Left colon (tissue), 2 donors: Measurements from ENCODE around the gene AOC1. TPM values are rescaled to one million over a fixed set of nuclear protein-coding genes. Genes with fewer than 3 reads are reported as not detected.

Experiments
- ATAC-seq: fragments of 200-7000 bp; cut with Tn5 transposase; one replicate; pipeline ENCODE4 v1.9.1; 2020; ENCODE audit warnings: mild to moderate bottlenecking, moderate library complexity
- DNase-seq, 2 donors: peaks; one replicate each; pipeline ENCODE4 v3.0.0-alpha.2; 2020
- intact Hi-C, 2 donors: fragments of 100-400 bp; cut with DNase I in 1 of 2; cut with micrococcal nuclease in 1 of 2; formaldehyde crosslinking; loops; one replicate each; pipeline versions ENCODE4 v1.11.2 to v1.14.0; 2022; cut with DNase I, micrococcal nuclease
- total RNA-seq, 2 donors: library from RNA; stranded (reverse); fragmentation: NEBNext Ultra II Directional; extraction: Animal tissue kit (Norgen Biotek cat#: 25700); gene quantifications; one replicate each; pipeline ENCODE4 v1.2.1, GENCODE V29; 2021
- donor health status: DM: no; HTN: no; CAD: no.
- donor health status: DM: yes; HTN: yes; CAD: no.

Gene AOC1
- total RNA-seq, 2 donors from 2014 or later = 566 to 682 TPM

DNA sequence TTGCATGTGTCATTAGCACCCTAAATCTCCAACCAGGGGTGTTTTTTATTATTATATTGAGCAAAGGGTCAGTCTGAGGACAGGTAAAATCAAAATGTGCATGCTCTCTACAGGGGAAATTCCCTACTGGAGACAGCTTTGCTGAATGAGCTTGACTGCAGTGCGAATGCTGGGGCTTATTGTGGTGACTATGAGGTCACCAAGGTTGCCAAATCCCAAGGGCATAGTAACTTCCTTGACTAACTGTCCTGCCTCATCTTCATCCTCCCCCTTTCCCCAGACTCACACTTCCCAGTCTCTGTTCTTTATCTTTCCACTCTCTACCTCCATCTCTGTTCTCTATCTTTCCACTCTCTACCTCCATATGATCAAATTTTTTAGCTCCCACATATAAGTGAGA is 22.9 kb upstream of the AOC1 start:
- no peak for ATAC-seq
- intact Hi-C loops = no loop called here
- no peak for DNase-seq

DNA sequence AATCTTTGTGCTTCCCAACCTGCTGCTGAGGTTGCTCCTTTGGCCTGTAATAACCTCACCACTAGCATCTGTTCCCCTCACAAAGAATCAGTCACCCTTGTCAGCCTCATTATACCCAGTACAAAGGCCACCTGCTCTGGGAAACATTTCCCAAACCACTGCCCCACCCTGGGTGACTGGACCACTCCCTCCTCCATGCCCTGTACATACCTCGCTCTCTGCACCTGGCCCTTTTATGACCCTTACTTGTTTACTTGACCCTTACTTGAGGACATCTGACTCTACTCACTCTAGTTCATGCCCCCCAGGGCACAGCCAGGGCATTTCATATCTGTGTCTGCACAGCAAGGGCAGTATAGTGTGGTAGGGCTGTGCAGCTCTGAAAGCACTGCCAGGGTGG is 21.4 kb upstream of the AOC1 start:
- ATAC-seq = peak; percentile 91
- peak; percentile 62 to 90 for DNase-seq
- intact Hi-C loops = no loop called here

DNA sequence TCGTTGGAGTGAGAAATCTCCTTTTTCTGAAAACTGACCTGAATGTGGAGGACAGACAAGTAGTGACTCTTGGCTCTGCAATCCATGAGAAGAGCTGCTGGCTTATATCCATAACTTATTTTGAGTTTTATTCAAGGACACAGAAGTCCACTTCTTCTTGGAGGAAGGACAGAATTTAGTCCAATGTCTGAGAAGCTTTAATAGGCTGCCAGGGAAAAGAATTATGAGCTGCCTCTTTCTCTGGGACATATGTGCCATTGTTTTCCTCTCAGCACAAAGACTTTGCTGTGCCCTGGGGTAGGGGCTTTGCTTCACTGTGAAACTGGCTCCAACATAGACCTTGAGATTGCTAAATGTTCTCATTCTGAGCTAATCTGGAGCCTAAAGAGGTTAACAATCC is 20.5 kb upstream of the AOC1 start:
- intact Hi-C loops = no loop called here
- ATAC-seq (no peak), DNase-seq (no peak)

DNA sequence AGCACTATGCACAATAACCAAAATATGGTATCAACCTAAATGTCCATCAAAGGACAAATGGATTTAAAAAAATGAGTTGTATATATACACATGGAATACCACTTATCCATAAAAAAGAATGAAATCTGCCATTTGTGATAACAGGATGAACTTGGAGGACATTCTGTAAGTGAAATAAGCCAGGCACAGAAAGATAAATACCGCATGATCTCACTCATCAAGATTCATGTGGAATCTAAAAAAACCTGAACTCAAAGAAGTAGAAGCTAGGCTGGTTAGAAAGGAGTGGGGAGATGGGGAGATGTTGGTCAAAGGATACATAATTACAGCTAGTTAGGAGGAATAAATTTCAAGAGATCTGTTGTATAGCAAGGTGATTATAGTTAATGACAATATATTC is 17.3 kb upstream of the AOC1 start:
- no peak for DNase-seq
- intact Hi-C loops = no loop called here
- ATAC-seq = no peak

DNA sequence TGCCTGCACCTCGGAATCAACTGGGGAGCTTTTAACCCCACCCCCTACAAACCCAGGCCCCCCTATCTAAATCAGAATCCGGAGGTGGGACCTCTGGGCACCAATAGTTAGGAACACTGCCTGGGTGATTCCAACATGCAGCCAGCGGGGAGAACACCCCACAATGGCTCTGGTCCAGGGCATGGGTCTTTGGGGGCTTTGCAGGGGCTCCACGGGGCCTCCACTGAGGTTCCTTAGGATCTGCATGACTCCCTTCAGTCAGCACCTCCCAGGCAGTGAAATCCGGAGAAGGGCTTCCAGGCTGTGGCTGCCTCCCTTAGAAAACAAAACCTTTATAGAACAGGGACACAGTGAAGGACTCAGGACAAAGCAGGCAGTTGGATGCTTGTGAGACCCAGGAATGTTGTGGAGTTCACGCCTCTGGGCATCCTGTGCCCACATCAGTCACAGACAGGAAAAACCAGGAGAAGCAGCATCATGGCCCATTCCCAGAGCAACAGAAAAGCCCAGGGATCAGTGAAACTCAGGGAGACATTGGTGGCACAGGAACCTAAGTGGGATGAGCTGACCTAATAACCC is 16.5 kb upstream of the AOC1 start:
- intact Hi-C loops = no loop called here
- DNase-seq = no peak
- ATAC-seq = no peak

DNA sequence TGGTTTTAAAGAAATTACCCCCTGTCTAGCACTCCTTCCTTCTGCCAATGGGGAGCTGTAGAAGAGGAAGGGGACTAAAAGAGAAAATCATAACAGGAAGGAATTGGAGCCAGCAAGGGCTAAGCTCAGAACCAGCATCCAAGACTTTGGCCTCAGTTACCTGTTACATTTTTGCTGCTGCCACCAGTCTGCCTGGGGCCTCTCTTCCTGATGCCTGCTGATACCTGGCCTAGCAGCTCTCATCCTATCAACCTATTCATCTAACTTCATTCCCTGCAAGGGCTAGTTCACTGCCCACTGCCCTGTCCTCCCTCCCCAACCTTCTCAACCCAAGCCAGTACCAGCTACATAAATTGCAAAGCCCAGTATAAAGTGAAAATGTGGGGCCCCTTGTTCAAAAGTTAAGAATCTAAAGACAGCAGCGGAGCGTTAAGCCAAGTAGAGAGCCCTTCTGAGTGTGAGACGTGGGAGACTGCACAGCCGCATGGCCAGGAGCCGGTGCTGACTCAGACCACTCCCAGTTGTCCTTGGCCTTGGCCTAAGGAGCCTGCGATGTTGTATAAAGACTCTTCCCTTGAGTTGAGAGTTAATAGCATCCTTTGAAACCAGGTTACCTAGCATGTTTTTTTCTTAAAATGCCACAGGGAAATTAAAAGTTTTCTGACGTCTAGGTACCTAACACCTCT is 13.2 kb upstream of the AOC1 start:
- ATAC-seq = no peak
- DNase-seq = no peak
- intact Hi-C loops = no loop called here

DNA sequence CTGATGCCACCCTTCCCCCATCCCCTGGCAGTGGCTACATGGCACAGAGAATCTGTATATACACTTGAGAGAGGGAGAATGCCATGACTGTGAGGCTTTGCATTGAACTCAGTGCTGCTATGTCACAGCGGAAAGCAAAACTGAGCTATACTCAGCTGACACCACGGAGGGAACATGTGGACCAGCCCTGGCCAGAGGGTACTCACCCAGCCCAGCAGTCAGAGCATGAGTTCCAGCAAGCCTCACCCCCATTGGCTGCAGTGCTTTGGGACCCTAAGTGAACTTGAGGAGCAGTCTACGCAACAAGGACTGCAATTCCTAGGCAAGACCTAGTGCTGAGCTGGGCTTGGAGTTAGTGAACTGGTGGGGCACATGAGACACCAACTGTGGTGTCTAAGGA is 10.3 kb upstream of the AOC1 start:
- no peak for DNase-seq
- ATAC-seq = no peak
- intact Hi-C loops = no loop called here

DNA sequence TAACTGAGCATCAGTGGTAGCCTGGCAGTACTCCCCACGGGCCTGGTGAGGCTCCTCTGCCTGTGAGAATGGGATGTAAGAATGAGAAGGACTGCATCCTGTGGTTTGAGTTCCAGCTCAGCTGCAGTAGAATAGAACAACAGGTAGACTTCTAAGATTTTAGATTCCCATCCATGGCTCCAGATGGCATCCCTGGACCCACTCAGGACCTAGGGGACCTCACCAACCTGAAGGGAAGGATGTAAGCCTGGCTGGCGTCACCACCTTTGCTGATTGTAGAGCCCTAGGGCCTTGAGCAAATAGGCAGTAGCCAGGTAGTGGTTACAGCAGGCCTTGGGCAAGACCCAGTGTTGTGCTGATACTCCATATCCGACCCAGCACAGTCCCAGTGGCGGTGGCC is 9.6 kb upstream of the AOC1 start:
- ATAC-seq (no peak), DNase-seq (no peak)
- intact Hi-C loops = no loop called here

DNA sequence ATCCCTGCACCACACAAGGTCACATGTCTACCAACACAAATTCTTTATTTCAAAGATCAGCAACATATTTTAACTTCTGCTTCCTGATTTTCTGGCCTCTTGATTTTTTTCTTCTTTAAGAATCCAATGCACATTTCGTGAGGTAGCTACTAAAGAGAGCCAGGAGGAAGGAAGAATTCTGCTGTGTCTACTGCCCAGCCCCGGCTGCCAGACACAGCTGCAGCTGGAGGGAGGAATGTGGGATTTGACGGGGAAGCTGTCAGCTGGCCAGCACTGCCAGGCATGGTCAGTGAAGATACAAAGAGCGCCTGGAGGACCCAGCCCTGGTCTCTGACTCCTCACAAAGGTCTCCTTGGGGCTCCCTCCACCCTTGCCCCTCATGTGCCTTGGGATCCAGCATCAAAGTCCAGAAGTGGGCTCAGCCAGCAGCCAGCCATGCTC is 6.9 kb upstream of the AOC1 start:
- intact Hi-C loops = no loop called here
- ATAC-seq (peak; percentile 32), DNase-seq (peak; percentile 25 to 26)

DNA sequence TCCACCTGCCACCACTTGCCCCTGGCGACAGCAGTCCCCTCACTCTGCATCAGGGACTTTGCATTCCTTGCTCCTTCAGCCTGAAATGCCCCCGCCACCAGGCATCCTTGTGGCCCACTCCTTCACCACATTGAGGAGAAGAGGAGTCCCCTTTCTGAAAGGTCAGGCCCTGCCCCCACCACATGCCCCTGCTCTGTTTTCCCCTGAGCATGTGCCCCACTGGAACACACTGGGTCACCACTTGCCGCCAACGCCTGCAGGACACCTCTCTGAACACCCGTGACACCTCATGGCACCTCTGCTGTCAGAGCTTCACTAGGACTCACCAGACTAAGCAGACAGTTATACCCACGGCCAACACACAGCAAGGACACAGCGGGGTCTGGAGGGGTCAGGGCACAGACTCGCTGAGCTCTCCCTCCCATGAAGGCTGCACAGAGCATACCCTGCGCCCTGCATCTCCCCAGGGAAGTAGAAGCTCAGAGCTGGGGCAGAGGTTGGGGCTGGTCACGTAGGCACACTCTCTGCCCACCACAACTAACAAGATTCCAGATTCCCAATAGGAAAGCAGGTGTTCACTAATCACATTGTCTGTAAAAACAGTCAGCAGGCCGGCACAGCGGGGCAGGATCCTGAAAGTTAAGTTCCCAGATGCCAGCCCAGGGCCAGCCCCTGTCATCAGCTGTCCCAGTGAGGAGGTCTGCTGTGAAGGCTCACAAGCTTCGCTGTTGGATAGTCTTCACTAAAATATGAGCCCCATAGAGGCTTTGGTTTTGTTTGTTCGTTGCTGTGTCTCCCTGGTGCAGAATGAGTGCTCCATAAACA is 5.8 kb upstream of the AOC1 start:
- intact Hi-C loops = no loop called here
- peak in 1 of 2 donors; percentile 21 for DNase-seq
- no peak for ATAC-seq

DNA sequence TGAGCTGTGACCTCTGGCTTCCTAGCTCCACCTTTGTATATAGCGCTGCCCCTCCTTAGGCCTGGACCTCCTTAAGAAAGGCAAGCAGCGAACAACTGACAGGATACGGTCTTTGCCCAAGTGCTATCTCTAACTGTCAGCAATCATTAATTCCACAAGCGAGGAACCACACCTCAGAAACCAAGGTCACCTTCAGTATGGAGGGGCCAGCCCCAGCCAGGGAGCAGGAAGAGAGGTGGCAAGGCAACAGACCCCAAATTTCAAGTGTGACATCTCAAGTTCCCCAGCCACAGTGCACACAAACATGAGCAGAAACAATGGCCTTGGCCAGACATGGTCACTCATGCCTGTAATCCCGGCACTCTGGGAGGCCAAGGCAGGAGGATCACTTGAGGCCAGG is 4.8 kb upstream of the AOC1 start:
- DNase-seq = peak in 1 of 2 donors; percentile 15
- no peak for ATAC-seq
- intact Hi-C loops = no loop called here

DNA sequence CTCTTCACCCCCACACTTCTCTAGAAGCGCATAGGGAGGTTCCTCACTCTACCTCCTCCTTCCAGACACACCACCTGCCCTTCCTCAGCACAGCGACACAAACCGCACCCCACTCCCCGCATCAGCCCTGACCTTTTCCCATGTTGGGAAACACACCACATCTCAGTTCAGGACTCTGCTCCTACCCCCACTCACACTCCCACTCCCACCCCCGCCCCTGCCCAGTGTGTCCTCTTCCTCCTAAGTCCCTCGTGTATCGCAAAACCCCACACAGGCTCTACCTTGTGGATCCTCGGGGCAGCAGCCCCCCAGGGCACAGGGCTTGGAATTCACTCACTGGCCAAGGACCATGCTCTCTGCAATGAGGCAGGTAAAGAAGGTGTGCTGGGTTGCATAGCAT is 4.2 kb upstream of the AOC1 start:
- intact Hi-C loops = no loop called here
- DNase-seq = peak in 1 of 2 donors; percentile 19

DNA sequence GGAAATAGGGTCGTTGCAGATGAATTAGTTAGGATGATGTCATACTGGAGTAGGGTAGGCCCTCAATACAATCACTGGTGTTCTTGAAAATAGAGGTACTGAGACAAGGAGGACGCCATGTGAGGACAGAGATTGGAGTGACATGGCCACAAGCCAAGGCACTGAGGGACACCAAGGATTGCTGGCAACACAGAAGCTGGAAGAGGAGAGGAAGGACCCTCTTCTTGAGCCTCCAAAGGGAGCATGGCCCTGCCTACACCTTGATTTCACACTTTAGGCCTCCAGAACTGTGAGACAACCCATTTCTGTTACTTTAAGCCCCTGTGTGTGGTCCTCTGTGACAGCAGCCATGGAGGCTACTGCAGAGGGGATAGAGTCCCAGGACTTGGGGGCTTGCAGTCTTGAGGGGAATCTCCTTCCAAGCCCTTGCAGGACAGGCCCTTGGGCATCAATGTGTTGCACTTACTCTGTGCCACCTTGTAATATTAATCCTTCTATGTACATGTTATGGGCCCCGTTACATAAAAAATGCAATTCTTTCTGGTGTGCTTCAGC is 3.7 kb upstream of the AOC1 start:
- DNase-seq (peak in 1 of 2 donors; percentile 5), ATAC-seq (no peak)
- intact Hi-C loops = no loop called here

More for the DNA sequence above, 4.2 kb upstream of the AOC1 start:
- no peak for ATAC-seq

DNA sequence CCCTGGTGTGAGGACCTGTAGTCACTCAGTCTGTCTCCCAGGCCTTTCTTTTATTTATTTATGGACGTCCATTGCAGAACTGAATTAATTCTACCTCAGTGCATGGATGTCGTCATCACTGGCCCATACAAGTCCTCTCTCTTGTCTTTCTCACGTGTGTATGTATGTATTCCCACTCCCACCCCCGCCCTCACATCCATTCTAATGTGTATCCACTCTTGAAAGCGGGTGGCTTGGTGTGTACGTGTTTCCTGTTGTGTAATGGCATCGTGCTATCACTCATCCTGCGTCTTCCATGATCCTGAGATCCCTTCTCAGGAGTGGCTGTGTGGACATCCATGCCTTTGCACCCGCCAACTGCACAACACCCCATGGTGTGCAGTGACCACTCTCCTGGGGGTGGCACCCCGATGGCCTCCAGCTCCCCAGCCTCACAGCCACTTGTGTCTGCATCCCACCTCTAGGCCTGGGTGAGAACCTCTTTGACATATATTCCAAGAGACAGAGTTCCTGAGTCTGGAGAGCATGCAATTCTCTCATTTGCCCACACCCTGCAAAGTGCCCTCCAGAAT is 3.0 kb upstream of the AOC1 start:
- DNase-seq (peak in 1 of 2 donors; percentile 8), ATAC-seq (no peak)
- intact Hi-C loops = no loop called here

DNA sequence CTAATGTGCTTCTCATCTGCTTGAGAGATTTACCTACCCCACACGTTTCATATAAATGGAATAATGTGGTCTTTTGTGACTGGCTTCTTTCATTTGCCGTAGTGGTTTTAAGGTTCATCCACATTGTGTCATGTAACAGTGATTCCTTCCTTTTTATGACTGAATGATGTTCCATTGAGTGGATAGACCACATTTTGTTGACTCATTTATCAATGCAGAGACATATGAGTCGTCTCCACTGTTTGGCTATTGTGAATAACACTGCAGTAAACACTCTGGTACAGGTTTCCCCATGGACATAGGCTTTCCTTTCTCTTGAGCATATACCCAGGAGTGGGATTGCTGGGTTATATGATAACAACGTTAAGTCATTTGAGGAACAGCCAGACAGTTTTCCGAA is 2.0 kb upstream of the AOC1 start:
- ATAC-seq (no peak), DNase-seq (no peak)
- intact Hi-C loops = loop anchor here in 1 of 2 donors (10.0 kb wide), 1 partner anchor 285 kb away; the partner anchor contains the start of gene GIMAP4

DNA sequence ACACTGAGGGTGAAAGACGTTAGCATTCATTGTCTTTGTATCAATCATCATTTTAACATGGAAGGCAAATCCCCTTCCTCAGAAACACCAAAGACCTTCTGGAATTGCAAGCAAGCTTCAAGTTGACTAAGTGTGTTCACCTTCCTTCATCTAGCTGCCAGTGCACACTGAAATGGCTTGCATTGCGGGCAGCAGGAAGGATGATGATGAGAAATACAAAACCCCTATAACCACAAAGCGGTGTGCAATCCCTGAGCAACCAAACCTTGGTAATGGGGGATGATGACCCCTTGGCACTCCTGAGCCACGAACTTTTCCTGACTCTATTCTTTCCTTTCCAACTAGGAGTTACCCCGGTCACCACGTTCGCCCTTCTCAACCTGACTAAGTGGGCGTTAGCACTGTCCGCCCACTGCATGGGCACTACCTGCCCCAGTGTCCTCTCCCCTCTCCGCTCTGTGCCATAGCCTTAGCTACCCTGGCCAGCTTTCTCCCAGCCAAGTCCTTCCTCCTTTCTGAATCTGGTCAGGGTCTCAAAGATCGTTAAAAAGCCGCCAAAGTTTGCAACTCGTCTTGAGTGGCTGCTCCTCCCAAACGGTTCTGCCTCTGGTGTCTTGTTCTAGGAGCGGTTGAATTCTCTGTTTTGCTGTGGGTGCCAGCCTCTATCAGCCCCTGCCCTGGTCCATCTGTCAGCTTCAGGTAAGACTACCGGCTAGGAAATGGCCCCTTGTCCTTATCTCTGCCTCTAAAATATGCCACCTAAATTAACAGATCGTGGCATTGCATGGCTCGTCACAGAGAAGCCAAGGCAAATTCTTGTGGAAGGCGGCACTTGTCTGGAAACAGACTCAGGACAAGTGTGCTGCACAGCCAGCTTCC is 586 bp upstream of the AOC1 start:
- peak in 1 of 2 donors; percentile 21 for DNase-seq
- no peak for ATAC-seq
- intact Hi-C loops = loop anchor here in 1 of 2 donors (10.0 kb wide), 1 partner anchor 287 kb away; the partner anchor contains the start of gene GIMAP4

DNA sequence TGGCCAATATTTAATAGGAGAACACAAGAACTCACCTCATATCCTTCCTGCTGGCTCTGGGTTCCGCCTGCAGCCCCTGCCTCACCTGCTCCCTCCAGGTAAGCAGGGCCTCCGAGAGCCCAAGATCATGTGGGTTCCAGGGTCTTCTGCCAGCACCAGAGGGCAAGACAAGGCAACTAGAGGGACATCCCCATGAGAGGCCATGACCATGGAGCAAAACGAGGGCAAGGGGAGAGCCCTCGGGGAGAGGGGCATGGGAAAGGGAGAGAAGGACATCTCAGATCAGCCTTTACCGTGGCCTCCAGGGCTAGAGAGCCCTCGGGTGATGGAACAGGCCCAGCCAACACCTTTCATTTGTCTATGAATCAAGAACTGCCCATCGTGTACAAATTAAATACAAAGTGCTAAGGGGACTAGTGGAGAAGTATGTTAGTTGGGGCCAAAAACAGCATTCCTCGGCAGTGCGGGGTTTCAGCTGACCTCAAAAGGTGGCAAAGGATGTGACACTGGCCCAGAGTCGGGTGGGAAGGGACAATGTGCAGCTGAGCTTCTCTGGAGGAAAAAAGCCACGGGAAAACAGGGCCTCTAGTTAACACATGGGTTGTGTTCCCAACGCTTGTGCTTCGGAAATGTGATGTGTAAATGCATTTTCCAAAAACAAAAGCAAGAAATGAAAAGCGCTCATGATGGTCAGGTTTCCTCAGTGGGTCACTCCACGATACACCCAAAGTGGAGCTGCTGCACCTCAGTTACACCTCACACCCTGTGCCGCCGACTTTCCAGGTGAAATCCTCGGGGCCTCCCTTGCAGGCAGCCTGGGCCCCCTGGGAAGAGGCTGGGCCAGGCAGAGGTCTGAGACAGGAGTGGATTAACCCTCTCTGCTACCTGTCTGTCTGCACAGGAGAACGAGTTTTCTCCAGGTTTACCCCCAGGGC is 2.0 kb downstream of the AOC1 start:
- intact Hi-C loops = loop anchor here in 1 of 2 donors (10.0 kb wide), 1 partner anchor 290 kb away; the partner anchor contains the start of gene GIMAP4
- ATAC-seq (no peak), DNase-seq (peak in 1 of 2 donors; percentile 14)
